CD1c-positive myeloid dendritic cell (primary cell): ENCODE data around the gene NEO1.

Experiments
- DNase-seq: peaks from one replicate; pipeline ENCODE4 v3.0.0-alpha.2; 2016; ENCODE audit errors: extremely low spot score

NEO1 gene

DNA sequence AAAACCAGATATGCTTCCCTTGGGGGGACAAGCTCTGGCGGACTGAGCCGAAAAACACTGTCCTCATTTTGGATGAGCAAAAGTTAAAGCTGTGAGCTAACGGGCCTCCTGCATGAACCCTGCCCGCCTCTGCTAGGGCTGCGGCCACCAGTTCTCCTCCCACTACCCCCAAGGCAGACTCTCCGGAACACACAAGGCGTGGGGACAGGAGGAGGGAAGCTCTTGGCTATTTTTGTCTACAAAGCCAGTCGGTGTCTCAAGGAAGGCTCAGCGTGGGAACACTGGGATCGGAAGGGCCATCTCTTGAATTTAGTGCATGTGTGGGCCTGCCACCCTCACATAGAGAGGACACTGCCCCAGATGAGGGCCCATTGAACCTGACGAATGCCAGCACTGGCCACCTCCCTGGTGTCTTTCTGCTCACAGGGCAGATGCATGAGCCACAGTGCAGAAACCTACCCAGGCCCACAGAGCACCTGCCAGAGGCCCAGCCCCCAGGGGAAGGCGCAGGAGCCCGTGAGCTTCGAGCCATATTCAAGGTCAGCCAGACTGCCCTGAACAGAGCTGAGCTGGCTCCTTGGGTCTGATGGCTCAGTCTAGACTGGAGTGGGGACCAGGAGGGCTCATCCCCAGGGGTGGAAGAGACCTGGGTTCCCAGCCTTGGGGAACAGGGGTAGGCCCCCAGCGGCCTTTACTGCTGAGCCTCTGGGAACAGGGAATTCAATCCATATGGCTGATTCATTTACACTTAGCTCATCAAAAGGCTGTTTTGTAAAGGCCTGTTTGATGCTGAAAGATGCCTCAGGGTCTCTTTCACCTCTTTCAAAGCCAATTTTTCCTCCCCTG lies 278.2 kb downstream of the NEO1 start:
- DNase-seq, result no peak

DNA sequence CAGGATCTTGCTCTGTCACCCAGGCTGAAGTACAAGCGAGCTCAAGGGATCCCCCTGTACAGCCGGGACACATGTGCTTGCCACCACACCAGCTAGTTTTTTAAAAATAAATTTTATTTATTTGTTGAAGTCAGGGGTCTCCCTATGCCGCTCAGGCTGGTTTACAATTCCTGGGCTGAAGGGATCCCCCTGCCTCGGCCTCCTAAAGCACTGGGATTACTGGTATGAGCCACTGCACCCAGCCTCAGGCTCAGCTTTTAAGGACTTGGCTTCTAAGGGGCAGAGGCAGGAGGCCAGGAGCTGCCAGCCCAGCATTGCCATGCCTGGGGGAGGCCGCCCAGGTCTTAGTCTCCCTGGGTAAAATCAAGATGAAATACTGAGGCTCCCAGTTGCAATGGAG lies 279.2 kb downstream of the NEO1 start:
- no peak for DNase-seq

DNA sequence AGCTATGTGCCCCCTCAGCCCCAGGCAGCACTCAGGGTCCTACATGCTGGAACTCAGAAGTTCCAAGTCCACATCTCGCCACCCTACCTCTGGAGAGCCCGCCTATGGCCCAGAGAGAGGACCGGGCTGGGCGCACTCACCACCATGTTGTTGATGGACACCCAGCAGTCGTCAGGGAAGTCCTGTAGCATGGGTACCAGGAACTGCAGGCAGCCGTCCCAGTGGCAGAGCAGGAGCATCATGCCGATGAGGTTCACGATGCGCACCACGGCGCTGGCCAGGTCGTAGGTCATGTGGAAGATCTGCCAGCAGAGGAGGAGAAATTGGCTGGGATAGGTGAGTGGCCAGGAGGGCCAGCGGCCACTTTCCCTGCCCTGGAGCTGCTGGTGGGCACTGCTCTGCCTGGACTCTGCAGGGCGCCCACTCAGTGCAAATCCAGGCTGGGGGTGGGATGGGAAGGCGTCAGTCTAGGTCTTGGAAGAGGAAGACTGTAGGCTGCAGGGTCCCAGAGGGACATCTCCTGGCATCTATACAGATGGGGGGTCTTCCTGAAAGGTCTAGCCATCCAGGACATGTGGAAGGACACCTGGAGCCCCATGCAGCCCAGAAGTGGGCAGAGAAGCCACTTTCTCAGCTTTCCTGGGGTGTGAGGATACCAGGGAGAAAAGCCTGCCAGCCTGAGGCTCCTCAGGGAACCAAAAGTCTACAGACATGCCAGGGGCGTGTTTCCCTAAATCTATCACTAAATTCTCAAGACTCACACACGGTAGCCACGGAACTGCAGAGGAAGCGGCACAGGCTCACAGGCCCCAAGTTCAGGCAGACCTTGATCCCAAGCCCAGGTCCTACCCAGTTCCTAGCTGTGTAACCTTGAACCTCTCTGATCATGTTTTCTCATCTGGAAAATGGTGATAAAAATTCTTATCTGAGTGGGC lies 280.0 kb downstream of the NEO1 start:
- DNase-seq, result no peak

DNA sequence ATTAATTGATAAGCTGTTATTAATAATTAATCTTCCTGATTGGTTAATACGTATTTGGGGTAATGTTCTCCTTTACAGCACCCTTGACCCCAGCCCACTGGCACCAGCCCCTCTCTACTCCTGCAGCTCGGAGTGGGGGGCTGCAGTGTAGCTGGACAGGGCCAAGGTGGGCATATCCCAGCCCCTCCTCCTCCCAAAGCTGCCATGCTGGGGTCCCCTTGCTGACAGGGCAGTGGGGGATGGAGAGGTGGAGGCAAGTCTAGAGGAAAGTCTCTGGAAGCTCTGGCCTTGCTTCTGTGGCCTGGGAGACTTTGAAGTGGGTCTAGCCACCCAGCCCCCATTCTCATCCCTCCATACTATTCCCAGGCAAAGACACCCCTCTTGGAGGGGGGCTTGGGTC lies 280.7 kb downstream of the NEO1 start:
- DNase-seq, result no peak

DNA sequence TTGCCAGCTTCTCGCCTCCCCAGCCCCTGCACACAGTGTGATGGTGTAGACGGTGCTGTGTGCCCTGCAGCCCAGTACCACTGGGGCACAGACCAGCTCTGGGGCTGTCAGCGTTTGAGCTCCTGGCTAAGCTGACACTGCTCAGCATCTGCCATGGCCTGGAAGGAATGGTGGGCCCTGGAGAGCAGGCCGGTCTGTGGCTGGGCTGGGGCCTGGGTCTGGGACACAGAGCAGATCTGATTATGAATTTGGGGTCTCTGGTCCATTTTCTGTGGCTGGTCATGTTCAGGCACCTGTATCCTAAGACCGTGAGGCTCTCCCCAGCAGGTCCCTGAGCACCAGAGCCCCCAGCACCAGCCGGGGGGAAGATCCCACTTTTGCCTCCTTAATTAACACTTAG lies 281.8 kb downstream of the NEO1 start:
- DNase-seq, result no peak

DNA sequence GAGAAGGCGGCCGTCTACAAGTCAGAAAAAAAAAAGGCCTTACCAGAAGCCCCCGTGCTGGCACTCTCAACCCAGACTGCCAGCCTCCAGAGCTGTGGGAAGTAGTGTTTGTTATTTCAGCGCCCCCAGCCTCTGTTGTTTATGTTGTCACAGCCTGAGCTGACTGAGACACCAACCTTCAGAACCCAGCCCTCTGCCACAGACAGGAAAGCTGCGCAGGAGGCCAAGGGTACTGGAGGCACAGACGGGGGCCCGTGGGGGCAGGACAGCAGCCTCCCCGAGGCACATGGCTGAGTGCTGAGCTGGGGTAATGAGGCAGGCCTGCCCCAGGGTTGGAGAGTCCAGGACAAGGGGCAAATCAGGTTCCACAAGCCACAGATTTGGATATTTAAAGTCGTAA lies 282.8 kb downstream of the NEO1 start:
- DNase-seq, result no peak

DNA sequence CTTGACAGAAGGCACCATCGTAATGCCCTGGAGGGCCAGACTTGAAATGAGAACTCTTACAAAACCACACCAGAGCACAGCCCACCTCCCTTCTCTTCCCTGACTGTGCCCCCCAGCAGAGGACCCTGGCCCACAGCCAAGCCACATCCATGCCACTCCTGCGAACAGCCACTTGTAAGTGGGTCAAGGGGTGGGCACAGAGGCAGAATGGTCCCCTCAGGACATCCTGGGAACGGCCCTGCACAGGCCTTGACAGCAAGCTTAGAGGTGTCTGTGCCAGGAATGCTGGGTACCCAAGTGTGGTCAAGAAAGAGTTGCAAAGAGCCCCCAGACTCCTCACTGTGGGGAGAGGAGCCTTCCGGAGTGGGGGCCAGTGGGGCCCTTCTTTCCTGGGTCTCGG lies 283.2 kb downstream of the NEO1 start:
- DNase-seq, result no peak

DNA sequence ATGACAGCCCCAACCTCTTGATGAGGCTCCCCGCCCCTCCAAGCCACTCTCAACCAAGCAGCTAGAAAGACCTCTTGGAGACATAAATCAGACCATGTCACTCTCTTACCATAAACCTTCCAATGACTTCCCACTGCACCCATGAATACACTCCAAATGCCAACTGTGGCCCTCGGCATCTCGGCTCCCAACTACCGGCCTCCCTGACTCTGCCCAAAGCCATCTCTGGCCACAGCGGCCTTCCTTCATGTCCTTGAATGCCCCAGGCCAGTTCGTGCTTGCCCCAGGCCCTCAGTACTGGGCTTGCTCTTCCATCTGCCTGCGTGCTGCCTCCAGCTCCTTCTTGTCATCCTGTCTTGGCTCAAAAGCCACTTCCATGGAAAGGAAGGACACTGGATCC lies 284.5 kb downstream of the NEO1 start:
- DNase-seq, result no peak

DNA sequence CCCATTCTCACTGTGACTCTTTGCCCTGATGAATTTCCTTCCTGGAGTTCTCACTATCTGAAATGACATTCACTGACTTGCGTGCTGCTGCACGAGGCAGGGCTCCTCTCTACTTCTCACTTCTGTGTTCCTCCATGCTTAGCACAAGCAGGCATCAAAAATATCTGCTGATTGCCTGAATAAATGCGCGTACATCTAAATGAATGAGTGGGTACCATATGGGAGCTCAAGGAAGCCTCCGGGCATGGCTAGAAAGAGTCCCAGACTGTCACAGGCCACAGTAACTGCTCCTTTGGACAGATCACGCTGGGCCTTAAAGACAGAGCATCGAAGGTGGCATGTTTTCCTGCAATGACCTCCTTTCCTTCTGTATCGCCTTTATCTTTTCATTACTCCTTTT lies 284.9 kb downstream of the NEO1 start:
- no peak for DNase-seq

DNA sequence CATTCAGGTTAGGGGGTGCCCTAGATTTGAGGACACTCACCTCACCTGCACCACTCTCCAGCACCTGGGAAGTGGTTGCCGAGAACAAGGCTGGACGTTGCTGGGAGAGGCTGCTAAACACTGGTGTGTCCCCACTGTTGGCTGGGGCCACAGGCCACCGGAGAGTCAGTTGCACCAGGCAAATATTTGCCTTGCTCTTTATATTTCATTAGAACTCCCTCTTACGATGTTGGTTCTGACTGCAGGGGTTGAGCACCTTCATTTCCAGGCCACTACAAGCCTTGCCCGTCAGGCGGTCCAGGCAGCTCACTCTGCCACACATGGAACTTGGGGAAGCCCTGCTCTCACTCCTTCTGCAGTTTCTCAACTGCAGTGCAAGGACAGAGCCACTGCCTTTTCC lies 285.8 kb downstream of the NEO1 start:
- DNase-seq, result no peak

DNA sequence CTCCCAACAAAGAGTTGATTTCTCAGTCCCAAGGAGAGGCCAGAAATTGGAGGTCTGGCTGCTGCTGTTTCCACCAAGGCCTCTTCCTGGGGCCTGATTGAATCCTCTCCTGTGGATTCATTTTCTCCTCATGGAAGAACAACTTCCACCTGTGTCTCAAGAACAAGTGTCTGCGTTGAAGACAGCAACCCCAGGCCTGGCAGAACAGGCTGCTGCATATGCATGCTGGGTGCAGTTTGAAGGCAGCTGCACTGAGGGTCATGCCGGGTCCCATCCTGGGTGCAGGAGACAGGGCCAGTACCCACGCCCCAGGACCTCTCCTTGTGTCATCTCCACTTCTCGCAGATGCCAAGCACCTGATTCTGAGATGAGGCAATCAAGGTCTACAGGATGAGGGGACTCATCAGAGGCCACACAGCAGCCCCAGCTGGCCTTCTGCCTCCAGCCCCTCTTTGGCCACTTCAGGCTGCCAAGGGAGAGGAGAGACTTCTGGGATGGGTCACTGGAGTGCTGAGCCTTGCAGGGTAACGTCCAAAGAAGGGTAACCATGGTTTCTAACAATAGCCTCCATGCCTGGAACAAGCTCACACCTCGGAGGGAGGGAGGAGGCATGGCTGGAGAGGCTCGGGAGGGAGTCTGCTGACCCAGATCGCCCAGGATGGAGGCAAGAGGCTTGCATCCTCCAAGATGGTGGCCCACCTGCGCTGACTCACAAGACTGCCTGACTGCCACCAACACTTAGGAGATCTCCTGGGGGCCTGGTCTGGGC lies 286.5 kb downstream of the NEO1 start:
- DNase-seq, result no peak

DNA sequence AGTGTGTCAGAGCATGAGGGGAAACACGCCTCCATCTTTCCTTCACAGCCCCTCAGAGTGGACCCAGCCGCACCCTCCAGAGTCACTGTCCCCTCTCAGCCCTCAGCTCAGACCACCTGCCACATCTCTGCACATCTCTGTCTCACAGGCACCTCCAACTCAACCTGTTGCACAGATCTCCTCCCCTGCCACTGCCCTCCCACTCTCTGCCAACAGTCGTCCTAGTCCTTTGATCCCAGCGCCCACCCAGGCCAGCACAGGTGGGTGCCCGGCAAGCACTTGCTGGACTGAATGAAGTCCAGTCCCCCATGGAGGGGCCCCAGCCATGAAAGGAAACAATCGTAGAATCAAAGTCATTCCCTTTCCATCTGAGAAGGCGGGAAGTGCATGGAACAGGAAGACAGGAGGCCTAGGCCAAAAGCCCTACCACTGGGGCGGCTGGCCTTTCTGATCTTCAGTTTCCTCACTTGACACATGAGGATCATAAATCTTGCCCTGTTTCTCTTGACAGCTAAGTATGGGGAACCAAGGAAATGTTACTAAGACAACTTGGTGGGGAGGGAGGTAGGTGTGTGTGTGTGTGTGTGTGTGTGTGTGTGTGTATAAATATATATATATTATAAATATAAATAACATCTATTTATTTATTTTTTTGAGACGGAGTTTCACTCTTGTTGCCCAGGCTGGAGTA lies 288.4 kb downstream of the NEO1 start:
- no peak for DNase-seq

DNA sequence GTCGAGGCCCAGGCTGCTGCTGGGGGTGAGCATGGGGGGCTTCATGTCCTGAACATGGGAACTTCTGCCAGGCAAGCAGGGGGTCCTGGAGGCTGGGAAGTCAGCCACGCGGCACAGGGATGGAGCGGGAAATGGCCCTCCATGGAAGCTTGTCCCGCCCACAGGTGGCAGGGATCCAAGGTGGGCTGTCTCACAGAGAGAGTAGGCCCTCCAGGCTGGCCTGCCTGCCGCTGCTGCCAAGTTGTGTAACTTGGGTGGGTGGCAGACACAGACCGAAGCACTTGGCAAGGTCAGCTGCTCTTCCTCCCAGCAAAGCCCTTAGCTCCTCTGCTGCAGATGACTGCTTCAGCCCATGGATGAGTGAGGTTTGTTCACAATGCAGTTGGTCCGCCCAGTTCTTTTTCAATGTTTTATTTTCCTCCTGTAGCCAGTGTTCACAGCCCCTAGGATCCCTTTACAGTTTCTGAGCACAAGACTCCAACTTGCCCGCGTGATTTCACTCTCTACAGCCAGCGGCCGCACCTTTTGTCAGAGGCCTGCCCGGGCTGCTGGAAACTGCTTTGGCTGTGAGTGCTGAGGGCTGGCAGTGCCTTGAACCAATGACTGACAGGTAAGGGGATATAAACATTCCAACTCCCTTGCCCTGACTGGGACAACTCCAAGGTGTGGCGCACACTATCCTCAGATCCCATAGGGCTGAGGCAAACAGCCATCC lies 289.8 kb downstream of the NEO1 start:
- DNase-seq, result no peak

DNA sequence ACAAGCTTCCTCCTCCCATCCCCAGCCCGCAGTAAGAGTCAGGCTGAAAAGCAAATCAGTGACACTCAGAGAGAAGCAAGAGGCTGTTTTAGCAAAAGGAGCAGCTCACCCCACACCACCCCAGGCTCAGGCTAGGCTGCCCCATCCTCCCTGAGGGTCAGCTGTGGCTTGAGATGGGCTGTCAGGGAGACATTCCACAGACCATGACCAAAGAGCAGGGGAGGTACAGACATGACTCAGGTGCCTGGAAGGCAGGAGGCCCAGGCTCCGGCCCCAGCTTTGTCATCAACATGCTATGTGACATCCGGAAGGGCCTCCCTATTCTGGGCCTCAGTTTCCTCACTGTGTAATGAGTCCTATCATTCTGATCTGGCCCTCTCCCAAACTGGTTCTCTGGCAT lies 291.8 kb downstream of the NEO1 start:
- no peak for DNase-seq

DNA sequence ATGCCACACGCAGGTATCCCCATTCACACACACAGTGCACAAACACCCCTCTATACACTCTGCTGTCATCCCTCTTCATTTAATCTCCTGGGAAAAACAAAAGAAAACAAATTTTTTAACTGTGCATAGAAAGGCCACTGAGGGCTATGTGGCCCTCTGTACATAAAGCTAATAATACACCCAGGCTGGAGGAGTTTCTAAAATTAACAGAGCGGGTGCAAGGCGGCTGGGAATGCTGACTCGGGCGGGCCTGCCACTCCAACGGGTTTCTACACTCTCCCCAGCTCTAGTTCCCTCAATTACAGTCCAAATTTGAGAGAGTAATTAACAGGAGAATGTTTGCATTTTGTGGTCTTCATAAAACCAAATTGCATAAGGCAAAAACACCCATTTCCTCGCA lies 293.4 kb downstream of the NEO1 start:
- no peak for DNase-seq

DNA sequence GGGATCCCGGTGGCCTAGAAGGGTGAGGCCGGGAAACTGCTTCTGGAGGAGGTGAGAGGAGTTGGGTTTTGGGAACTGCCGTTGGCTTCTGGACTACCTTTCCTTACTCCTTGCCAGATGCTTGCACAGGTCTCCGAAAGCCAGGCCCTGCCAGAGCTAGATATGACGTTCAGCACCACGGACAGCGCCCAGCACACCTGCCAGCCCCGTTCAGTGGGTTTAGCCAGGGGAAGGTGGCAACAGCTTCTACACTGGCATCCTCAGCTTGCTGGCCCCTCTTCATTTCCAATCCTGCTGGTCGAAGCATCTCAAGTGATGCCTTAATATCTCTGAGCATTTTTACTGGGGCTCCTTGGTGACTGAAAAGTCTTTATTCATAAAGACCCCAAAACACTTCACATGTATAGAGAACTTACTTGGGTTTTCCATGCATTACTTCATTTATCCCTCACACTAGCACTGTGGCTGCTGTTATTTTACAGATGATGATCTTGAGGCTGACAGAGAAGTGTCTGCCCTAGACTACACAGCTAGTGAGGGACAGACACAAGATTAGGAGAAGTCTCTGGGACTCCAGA lies 294.6 kb downstream of the NEO1 start:
- peak; percentile 20 for DNase-seq

DNA sequence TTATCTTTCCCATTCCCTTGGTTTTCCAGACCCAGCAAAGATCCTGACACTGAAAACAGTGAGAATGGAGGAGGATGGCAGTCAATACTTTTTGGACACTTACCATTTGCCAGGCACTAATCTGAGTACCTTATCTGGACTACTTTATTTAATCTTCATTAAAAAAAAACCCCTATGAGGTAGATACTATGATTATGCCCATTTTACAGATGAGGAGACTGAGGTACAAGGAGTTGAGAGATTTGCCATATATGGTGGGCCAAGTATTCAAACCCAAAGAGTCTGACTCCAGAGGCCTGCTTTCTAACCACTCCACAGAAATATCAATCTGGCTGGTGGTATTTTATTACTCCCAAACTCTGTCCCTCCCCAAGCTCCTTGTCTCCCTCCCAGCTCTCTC lies 296.9 kb downstream of the NEO1 start:
- no peak for DNase-seq

DNA sequence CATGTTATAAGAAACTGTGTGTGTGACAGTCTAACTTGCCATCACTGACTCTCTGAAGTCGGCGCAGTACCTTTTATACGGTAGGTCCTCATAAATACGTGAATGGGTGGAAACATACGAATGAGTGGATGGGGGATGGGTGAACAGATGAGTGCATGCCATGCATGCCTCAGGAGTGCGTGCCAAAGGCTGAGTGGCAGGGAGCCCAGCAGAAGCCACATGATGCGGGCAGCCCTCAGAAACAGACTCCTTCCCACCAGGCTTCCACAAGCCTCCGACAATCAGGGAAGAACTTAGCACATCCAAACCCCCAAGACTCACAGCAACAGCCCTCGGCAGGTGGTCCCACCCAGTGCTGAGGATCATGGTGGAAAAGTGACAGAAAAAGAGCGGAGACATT lies 299.8 kb downstream of the NEO1 start:
- no peak for DNase-seq

DNA sequence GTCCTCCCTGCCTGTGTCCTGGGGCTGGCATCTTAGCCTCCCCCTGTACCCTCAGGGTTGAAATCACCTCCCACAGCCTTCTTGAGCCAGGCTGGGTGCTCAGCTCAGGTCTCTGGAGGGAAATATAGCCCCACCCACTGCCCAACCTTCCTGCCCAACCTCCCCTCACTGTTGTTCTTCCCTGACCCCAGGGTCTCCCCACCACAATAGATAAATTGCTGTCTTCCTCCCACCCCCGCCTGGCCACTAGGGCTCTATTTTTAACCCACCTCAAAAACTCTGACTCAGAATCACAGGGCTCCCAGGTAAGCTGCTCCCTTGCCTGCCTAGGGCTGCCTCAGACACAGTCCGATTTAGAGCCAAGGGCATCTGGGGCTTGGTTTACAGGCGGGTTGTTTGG lies 301.5 kb downstream of the NEO1 start:
- no peak for DNase-seq

DNA sequence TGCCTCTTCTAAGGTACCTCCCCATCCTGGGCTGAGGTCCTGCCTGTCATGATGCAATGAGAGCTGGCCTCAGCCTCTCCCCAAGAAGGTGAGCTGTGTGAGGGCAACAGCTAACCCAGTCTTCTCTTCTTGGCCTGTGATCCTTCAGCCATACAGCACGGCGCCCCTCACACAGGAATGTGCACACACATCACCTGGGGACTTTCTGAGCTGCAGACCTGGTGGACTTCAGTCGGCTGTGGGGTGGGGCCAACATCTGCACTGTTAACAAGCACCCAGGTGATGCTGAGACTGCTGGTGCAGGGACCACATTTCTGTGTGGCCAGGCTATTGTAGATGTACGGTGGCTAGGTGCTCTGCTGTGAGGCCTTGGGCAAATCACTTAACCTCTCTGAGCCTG lies 302.0 kb downstream of the NEO1 start:
- DNase-seq, result no peak
